NCI-H146 (cell line): ENCODE measurements around the gene MRGPRG.
"Not testable (repeated sequence)": the region's sequence is repeated elsewhere in the genome, so short reads cannot be mapped to it uniquely, and the experiment has no call there.

Source experiments
- DNase-seq: peaks from one replicate; lab custom pipeline; 2025; lab: John Stamatoyannopoulos, UW

The MRGPRG gene

GRCh38 chr11:3176487-3176886 is 42.1 kb downstream of the MRGPRG start:
- no peak for DNase-seq

- no peak for DNase-seq
These were observed 43.4 kb downstream of the MRGPRG start for GRCh38 chr11:3175194-3175593.

- DNase-seq: no peak
These were observed 44.2 kb downstream of the MRGPRG start for GRCh38 chr11:3174387-3174786.

GRCh38 chr11:3173795-3174194 is 44.8 kb downstream of the MRGPRG start:
- no peak for DNase-seq

DNA sequence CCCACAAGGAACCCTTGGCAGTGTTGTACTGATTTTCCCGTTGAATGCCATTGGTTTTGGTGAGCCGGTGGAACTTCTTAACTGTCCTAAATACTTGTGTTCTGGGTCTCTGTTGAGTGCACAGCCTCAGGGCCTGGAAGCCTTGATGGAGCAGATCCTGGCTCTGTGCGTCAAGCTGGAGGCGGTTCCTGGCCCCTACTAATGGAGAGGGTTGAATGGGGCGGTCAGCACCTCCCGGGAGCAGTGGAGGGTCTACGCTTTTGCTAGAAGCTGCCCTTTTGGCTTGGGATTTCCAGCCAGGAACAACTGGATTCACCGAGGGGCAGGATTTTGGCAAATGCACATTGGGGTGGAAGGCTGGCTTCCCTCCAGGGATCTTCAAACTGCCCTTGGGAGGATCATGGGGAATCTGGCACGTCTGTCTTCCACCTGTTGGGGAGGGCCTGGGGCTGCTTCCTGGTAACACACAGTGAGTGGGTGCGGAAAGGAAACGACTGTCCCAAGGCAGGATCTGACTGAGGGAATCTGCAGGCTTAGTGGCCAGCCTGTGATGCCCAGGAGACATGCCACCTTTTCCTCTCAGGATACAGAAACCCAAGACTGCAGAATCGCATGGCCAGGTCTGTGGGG is 46.6 kb downstream of the MRGPRG start:
- no peak for DNase-seq

GRCh38 chr11:3170756-3171650 is 47.6 kb downstream of the MRGPRG start:
- DNase-seq: no peak

DNA sequence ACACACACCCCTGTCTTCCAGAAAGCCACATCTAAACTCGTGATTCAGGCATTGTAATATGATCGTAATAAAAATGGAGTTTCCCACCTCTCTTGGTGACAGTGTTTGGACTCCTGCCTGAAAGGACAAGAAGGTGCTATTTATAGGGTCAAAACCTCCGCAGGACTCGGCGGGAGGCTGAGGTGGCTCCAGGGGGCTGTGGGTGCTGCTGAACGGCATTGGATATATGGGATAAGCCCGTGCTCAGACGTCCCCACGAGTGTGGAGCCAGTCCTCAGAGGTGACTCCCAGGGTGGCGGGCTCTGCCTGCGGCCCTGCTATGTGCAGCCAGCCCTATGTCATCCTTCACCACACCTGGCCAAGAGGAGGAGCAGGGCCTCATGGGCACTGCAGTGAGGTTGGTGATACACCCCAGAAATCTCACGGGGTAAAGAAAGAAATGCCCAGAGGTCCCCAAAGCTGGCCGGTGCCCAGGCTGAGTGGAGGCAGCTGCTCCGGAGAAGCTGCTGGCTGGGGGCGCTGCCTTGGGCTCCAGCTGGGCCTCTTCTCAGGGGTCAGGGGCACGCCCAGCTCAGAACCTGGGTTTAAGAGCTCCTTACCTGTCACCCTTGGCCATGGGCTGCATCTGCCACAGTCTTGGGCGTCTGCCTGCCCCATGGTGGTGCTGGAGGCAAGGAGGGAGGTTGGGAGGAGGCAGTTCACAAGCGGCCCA is 48.4 kb downstream of the MRGPRG start:
- DNase-seq: no peak

GRCh38 chr11:3169255-3170043 is 49.2 kb downstream of the MRGPRG start:
- no peak for DNase-seq

- DNase-seq: not testable (repeated sequence)
These were observed 49.8 kb downstream of the MRGPRG start for GRCh38 chr11:3168742-3169254.
